ENCODE measurements around the gene MEP1A.
"Not testable (repeated sequence)": the region's sequence is repeated elsewhere in the genome, so short reads cannot be mapped to it uniquely, and the experiment has no call there.

Gene MEP1A

DNA sequence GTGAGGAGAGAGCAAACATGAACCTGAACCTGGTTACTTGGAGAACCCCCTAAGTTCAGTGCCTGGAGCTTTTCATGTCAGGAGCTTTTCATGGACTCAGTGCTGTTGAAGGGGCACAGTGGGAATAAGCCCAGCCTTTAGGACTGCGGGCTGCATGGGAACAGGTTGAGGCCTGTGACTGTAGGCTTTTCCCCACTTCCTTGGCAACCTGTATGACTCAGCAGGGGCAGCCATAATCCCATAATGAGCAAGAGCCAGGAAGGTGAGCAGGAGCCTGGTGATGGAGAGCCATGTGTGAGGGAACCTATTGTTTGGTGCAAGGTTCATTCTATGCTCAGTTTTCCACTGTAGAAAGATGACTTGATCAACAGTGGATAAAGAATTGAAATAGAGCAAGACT lies 23.4 kb downstream of the MEP1A start:
- H3K4me3 ChIP-seq, result no peak overlapping the region
- no peak overlapping the region for H3K27ac ChIP-seq
- DNase-seq (ENCODE audit: low spot score), result no peak
- TF ChIP-seq, protein P1, sequence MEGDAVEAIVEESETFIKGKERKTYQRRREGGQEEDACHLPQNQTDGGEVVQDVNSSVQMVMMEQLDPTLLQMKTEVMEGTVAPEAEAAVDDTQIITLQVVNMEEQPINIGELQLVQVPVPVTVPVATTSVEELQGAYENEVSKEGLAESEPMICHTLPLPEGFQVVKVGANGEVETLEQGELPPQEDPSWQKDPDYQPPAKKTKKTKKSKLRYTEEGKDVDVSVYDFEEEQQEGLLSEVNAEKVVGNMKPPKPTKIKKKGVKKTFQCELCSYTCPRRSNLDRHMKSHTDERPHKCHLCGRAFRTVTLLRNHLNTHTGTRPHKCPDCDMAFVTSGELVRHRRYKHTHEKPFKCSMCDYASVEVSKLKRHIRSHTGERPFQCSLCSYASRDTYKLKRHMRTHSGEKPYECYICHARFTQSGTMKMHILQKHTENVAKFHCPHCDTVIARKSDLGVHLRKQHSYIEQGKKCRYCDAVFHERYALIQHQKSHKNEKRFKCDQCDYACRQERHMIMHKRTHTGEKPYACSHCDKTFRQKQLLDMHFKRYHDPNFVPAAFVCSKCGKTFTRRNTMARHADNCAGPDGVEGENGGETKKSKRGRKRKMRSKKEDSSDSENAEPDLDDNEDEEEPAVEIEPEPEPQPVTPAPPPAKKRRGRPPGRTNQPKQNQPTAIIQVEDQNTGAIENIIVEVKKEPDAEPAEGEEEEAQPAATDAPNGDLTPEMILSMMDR (IDR thresholded peaks at IDR 0.05), result no peak

DNA sequence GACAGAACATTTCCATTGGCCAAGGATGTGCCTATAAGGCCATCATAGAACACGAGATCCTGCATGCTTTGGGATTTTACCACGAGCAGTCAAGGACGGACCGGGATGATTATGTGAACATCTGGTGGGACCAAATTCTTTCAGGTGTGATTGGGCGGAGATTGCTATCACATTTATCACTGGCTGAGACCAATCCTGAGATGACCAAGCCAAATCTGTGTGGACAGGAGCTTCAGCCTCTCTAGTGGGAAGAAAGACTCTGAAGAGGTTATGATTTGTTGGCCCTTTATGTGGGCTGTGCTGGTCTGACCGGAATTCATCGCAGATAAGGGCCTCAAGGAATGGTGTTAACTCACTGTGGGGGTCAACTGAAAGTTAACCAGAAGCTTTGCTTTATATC lies 26.4 kb downstream of the MEP1A start:
- TF ChIP-seq, protein P1 (IDR thresholded peaks at IDR 0.05), result no peak

DNA sequence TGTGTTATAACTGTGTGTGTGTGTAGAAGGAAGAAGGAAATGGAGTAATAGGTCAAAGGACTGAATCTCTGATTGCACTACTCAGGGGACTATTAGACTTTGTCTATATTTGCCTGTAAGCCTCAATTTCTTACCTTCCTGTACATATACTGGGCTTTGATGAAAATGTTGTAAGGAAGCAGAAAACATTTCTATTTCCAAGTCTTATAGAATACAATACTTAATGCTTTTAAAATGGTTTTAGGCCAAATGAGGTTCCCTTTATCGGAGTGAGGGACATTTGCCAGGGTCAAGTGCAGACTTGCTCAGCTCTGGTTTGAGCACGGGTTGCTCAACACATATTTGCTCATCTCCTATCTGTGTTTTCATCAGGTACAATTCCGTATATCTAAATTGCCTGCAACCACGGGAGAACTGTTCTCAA lies 28.3 kb downstream of the MEP1A start:
- no peak overlapping the region for H3K27ac ChIP-seq
- no peak for DNase-seq (ENCODE audit: low spot score)
- TF ChIP-seq, protein P1 (IDR thresholded peaks at IDR 0.05), result no peak
- H3K4me3 ChIP-seq, result no peak overlapping the region

More for the DNA sequence above, 26.4 kb downstream of the MEP1A start:
- Histone ChIP-seq H3K4me3 (no peak overlapping the region), H3K27ac (no peak overlapping the region)
- no peak for DNase-seq (ENCODE audit: low spot score)

DNA sequence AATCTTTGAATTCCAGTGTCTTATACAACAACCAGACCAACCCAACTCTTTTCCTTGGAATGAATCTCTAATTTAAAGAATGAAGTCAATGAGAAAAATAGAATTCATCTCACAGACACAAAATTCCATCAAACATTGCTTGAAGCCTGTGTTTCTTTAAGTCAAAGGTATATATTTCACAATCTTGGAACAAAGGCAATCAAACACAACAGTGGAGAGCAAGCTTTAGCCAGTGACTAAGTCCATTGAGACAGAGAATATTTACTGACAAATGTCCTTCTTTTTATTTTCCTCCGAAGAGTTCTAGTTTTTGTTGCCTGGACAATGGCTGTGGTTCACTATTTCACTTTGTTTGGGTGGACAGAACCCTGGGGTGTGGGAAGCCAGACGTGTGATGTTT lies 35.8 kb downstream of the MEP1A start:
- no peak for DNase-seq (ENCODE audit: low spot score)
- Histone ChIP-seq H3K27ac (no peak overlapping the region), H3K4me3 (no peak overlapping the region)
- TF ChIP-seq, protein P1 (IDR thresholded peaks at IDR 0.05), result no peak

DNA sequence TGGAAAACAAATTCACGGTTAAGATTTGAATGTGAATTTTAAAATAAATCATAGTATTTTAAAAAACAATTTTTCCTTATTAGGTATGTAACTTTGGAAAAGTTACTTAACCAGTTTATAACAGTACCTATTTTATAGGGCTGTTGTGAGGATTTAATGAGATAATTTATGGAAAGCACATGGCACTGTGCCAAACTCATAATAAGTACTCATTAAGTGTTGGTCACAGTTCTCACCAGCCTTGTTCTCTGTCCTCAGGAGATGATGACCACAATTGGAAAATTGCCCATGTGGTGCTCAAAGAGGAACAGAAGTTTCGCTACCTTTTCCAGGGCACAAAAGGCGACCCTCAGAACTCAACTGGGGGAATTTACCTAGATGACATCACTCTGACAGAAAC lies 39.6 kb downstream of the MEP1A start:
- H3K4me3 ChIP-seq, result no peak overlapping the region
- TF ChIP-seq, protein P1 (IDR thresholded peaks at IDR 0.05), result no peak
- DNase-seq (ENCODE audit: low spot score), result no peak
- no peak overlapping the region for H3K27ac ChIP-seq

DNA sequence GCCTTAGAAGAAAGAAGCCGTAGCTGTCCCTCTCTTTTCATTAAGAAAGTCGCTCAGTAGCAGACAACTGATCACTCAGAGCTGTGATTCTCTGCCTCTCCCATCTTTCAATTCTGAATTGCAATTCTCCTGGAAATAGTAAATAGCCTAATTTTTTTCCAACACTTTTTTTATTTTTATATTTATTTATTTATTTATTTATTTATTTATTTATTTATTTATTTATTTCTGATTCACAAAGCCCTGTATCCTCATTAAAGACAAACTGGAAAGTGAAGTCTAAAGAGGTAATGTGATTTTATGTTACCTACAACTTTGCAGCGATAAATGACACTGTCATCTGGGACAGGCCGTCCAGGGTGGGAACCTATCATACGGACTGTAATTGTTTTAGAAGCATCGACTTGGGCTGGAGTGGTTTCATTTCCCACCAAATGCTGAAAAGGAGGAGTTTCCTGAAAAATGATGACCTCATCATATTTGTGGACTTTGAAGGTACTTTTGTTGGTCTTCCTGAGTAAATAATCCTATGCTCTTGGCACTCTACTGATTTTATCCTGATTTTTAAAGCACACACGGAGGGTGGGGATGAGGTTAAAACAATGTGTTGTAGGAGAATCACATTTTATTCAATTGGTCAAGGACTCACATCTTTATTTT lies 41.2 kb downstream of the MEP1A start:
- not testable (repeated sequence) for DNase-seq (ENCODE audit: low spot score)

DNA sequence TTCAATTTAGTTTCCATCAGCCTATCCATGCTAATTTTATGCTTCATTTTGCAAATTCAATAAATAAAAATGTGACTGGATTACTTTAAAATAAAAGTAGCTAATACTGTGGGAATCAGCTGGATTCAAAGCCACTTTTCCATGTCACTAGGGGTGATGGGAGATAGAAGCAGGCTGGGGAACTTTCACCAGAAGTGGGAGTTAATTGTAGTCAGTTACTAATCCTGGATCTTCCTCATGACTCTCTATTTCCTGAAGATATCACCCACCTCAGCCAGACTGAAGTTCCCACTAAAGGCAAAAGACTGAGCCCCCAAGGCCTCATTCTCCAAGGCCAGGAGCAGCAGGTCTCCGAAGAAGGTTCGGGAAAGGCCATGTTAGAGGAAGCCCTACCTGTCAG lies 41.8 kb downstream of the MEP1A start:
- not testable (repeated sequence) for H3K4me3 ChIP-seq; DNase-seq (ENCODE audit: low spot score); H3K27ac ChIP-seq

More for the DNA sequence above, 41.2 kb downstream of the MEP1A start:
- H3K27ac ChIP-seq, H3K4me3 ChIP-seq: not testable (repeated sequence)

DNA sequence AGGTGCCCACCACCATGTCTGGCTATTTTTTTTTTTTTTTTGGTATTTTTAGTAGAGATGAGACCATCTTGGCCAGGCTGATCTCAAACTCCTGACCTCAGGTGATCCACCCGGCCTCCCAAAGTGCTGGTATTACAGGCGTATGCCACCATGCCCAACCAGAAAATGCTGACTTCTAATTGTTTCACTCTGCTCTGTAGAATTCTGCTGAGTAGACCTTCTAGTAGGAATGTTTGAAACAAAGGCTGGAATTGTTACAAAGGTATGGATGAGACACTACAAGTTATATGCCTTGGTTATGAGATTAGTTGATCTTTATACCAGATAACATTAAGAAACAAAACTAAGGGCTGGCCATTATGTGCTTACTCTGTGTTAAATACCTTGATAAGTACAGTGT lies 44.8 kb downstream of the MEP1A start:
- TF ChIP-seq, protein P1 (IDR thresholded peaks at IDR 0.05), result no peak
- DNase-seq (ENCODE audit: low spot score), result no peak

DNA sequence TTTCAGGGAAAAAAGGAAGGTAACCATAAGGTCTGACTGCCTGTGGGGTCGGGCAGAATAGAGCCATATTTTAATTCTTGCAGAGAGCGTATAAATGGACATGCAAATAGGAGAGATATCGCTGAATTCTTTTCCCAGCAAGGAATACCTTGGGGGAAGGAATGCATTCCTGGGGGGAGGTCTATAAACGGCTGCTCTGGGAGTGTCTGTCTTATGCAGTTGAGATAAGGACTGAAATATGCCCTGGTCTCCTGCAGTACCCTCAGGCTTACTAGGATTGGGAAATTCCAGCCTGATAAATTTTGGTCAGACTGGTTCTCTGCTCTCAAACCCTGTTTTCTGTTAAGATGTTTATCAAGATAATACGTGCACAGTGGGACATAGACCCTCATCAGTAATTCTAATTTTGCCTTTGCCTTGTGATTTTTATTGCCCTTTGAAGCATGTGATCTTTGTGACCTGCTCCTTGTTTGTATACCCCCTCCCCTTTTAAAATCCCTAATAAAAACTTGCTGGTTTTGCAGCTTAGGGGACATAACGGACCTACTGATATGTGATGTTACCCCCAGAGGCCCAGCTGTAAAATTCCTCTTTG lies 49.2 kb downstream of the MEP1A start:
- not testable (repeated sequence) for H3K27ac ChIP-seq; H3K4me3 ChIP-seq; DNase-seq (ENCODE audit: low spot score)

More for the DNA sequence above, 44.8 kb downstream of the MEP1A start:
- Histone ChIP-seq H3K4me3 (no peak overlapping the region), H3K27ac (no peak overlapping the region)
